Kidney epithelial cell (primary cell): ENCODE data around the gene UBR4. TPM values are rescaled to one million over a fixed set of nuclear protein-coding genes. Genes with fewer than 3 reads are reported as not detected.

Experiments
- DNase-seq: peaks from one replicate; pipeline ENCODE4 v3.0.0-alpha.2; 2010; ENCODE audit warnings: low read depth
- H3K27me3 ChIP-seq: 2 replicates; pipeline ENCODE4 v1.6.0; 2011; ENCODE audit warnings: low read length; ENCODE audit not compliant: control insufficient read depth, insufficient read depth
- H3K36me3 ChIP-seq: 2 replicates; pipeline ENCODE4 v1.5.1; 2011; ENCODE audit warnings: low read length; ENCODE audit not compliant: control insufficient read depth, insufficient read depth
- H3K4me3 ChIP-seq: 2 replicates; pipeline ENCODE4 v1.5.1; 2011; ENCODE audit warnings: low read depth, mild to moderate bottlenecking, control low read depth, low read length
- total RNA-seq: library from RNA; depleted of rRNA; stranded (reverse); fragments of >200 nt; gene quantifications from 2 replicates; pipeline ENCODE4 v1.2.3, GENCODE V29; 2015
- TF ChIP-seq, protein P1 (sequence below): IDR thresholded peaks from 2 replicates; pipeline ENCODE4 v1.5.1; 2011; ENCODE audit warnings: mild to moderate bottlenecking, moderate library complexity, low read length, control low read depth, inconsistent platforms; ENCODE audit not compliant: insufficient read depth, poor library complexity, severe bottlenecking

UBR4 gene
- total RNA-seq, 1 donor from 2014 or later: 125 TPM

DNA sequence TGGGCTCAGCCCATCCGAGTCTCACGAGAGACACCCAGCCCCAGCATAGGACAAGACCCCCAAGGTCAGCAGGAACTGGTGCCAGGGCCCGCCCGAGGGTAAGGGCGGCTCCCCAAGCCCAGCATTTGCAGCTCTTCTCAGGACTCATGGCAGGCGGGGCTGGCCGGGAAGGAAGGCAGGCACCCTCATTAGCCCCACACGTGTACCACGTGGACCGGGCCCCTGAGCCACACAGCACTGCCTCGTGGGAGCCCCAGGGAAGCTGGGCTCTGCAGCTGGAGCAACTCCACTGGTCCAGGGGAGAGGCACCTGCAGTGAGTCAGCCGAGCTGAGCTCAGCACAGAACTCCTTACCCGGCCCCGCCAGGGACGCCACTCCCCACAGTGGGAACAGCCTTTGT is 155.8 kb downstream of the UBR4 start:
- Histone ChIP-seq H3K4me3 (no peak overlapping the region), H3K27me3 (peaks cover 32% of the 10 kb centered on the region), H3K36me3 (no peaks in the 10 kb centered on the region)
- TF ChIP-seq, protein P1, sequence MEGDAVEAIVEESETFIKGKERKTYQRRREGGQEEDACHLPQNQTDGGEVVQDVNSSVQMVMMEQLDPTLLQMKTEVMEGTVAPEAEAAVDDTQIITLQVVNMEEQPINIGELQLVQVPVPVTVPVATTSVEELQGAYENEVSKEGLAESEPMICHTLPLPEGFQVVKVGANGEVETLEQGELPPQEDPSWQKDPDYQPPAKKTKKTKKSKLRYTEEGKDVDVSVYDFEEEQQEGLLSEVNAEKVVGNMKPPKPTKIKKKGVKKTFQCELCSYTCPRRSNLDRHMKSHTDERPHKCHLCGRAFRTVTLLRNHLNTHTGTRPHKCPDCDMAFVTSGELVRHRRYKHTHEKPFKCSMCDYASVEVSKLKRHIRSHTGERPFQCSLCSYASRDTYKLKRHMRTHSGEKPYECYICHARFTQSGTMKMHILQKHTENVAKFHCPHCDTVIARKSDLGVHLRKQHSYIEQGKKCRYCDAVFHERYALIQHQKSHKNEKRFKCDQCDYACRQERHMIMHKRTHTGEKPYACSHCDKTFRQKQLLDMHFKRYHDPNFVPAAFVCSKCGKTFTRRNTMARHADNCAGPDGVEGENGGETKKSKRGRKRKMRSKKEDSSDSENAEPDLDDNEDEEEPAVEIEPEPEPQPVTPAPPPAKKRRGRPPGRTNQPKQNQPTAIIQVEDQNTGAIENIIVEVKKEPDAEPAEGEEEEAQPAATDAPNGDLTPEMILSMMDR: no peak
- DNase-seq: no peak

DNA sequence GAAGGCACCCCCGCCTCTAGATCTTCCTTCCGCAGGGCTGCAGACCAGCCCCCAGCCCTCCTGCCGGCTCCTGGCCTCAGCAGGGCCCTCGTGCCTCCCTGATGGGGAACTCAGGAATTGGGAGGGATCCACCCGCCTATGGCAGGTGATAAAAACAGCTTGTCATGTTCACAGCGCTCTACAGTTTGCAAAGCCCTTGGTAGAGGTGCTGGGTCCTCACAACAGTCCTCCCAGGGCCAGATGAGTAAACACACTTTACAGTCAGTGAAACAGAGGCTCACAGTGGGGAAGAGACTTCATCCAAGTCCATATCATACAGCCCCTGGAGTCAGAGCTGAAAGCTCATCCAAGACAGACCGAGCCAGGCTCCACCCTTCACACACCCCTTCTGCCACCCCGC is 156.6 kb downstream of the UBR4 start:
- no peak for DNase-seq
- Histone ChIP-seq H3K27me3 (peaks cover 29% of the 10 kb centered on the region), H3K36me3 (no peaks in the 10 kb centered on the region), H3K4me3 (no peak overlapping the region)
- TF ChIP-seq, protein P1: no peak

DNA sequence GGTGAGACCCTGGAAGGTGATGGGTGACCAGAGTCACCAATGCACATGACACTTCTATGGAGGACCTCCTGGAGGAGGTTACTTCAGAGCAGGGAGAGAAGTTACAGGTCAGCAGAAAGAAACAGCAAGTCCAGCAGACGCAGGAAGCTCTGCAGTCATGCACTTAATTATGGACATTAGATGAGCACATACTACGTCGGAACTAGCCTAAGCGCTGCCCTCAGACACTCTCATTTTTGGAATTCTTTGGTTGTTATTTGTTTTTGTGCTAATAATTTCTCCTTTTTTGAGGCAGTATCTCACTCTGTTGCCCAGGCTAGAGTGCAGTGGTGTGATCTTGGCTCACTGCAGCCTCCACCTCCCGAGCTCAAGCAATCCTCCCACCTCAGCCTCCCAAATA is 160.3 kb downstream of the UBR4 start:
- Histone ChIP-seq H3K4me3 (no peak overlapping the region), H3K36me3 (no peaks in the 10 kb centered on the region), H3K27me3 (peaks cover 14% of the 10 kb centered on the region)
- TF ChIP-seq, protein P1: no peak
- no peak for DNase-seq

DNA sequence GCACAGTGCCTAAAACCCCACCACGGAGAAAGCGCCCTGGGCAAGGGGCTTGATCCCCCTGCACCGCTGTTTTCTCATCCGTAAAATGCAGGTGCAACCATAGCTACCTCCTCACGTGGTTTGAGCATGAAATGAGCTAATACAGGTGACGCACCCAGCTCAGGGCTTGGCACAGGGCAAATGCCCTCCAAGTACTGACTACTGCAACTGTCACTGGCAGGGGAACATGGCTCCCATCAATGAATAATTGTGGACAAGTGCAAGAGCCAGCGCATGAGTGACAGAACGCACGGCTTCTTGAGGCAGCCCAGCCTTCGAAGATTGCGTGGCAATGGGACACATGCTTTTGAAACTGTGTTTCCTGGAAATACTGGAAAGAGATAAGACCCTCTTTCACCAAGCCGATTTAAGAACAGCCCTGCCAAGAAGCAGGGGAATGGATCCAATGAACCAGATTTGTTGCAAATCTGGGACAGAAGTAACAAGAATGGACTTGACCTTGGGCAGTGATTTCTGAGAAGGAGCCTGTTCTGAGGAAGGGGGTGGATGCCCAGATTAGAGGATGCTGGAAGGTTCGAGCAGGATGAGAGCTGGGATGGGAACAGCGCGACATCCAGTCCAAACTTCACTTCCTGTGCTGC is 160.8 kb downstream of the UBR4 start:
- no peaks in the 10 kb centered on the region for H3K36me3 ChIP-seq
- peaks cover 8% of the 10 kb centered on the region for H3K27me3 ChIP-seq
- no peak for DNase-seq
- H3K4me3 ChIP-seq: no peak overlapping the region
- TF ChIP-seq, protein P1: no peak

DNA sequence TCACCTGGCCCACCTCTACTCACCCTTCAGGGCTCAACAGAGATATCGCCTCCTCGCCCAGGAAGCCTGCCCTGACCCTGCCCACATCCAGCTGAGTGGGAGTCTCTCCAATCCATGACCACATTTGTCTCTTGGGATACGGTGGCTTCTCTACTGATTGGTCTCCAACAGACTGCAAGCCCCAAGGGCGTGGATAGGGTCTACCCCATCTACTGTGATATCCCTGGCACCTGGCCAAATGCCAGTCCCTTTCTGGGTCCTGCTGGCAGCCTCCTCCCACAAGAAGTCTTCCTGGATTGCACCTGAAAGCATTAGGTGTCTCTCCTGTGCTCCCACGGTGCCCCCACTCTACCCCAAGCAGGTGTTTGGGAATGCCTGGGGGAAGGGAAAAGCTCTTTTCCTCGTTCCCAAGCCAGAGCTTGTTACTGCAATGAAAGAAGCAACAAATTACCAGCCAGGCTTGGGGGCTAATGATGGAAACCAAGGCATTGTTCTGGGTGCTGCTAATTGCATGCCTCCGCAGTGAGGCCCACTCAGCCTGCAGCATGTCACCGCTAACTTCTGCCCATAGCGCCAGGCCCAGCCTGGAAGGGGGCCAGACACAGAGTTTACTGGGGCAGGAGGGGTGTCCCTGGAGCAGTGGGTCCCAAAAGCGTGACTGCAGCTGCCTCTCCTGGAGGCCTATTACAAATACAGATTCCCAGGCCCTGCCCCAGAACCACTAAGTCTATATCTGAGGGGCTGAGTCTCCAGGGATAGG is 162.9 kb downstream of the UBR4 start:
- DNase-seq: no peak
- TF ChIP-seq, protein P1: no peak
- Histone ChIP-seq H3K36me3 (no peaks in the 10 kb centered on the region), H3K4me3 (no peak overlapping the region), H3K27me3 (peaks cover 3% of the 10 kb centered on the region)
